Activated B cell treated with CpG ODN at 0.5 μM for 24 hours (primary cell): ENCODE measurements around the gene GALNT9. TPM values are rescaled to one million over a fixed set of nuclear protein-coding genes. Genes with fewer than 3 reads are reported as not detected.
"Not testable (repeated sequence)": the region's sequence is repeated elsewhere in the genome, so short reads cannot be mapped to it uniquely, and the experiment has no call there.

Experiments
- ATAC-seq: fragments of 200-7000 bp; cut with Tn5 transposase; one replicate; pipeline ENCODE4 v1.10.0; 2021; ENCODE audit warnings: low read depth, mild to moderate bottlenecking, moderate library complexity
- CTCF ChIA-PET: fragments of 350-600 bp; sonication (Branson Sonifier 250); formaldehyde crosslinking; loops from one replicate; lab custom pipeline; 2021; ENCODE audit warnings: antibody characterized with exemption; lab: Charles Lee
- POLR2A ChIA-PET: fragments of 350-600 bp; sonication (Branson Sonifier 250); formaldehyde crosslinking; loops from one replicate; lab custom pipeline; 2021; ENCODE audit warnings: antibody characterized with exemption; lab: Charles Lee
- DNase-seq: peaks from one replicate; pipeline ENCODE4 v3.0.0; 2022
- H3K27ac Mint-ChIP-seq: one replicate; pipeline ENCODE4 v1.8.0; 2020; ENCODE audit warnings: mixed read lengths
- H3K27me3 Mint-ChIP-seq: one replicate; pipeline ENCODE4 v1.8.0; 2021; ENCODE audit warnings: mixed read lengths
- H3K36me3 Mint-ChIP-seq: one replicate; pipeline ENCODE4 v1.8.0; 2021; ENCODE audit warnings: low read depth, mixed read lengths
- H3K4me1 Mint-ChIP-seq: one replicate; pipeline ENCODE4 v1.8.0; 2021; ENCODE audit warnings: mixed read lengths
- H3K4me3 Mint-ChIP-seq: one replicate; pipeline ENCODE4 v1.8.0; 2020; ENCODE audit warnings: mild to moderate bottlenecking, mixed read lengths
- H3K9me3 Mint-ChIP-seq: one replicate; pipeline ENCODE4 v1.8.0; 2020; ENCODE audit warnings: mixed read lengths
- CTCF ChIP-seq: fragments of 200-600 bp; IDR thresholded peaks from one replicate; pipeline ENCODE4 v1.8.0; 2022; ENCODE audit warnings: antibody characterized with exemption, mild to moderate bottlenecking
- intact Hi-C: fragments of 100-400 bp; cut with micrococcal nuclease; formaldehyde crosslinking; loops from one replicate; pipeline ENCODE4 v1.15.1; 2024
- total RNA-seq: library from RNA; stranded (reverse); gene quantifications from 2 replicates; pipeline ENCODE4 v1.2.3, GENCODE V29; 2022

The GALNT9 gene
- total RNA-seq, 1 donor from 2014 or later, result not detected

GRCh38 chr12:132255642-132256041, 73.7 kb downstream of the GALNT9 start:
- ChIA-PET CTCF (no interaction called here), POLR2A (no interaction called here)
- no peaks in the 10 kb centered on the region for H3K27me3 Mint-ChIP-seq
- ATAC-seq (no peak), DNase-seq (no peak)
- no peaks in the 10 kb centered on the region for H3K4me1 Mint-ChIP-seq
- no peak overlapping the region for H3K27ac Mint-ChIP-seq
- H3K36me3 Mint-ChIP-seq, result no peaks in the 10 kb centered on the region
- no peak overlapping the region for H3K4me3 Mint-ChIP-seq
- H3K9me3 Mint-ChIP-seq, result no peaks in the 10 kb centered on the region
- intact Hi-C loops, result no loop called here
- TF ChIP-seq CTCF, result no peak

GRCh38 chr12:132253698-132254480, 75.5 kb downstream of the GALNT9 start:
- Mint-ChIP-seq H3K27ac (no peak overlapping the region), H3K36me3 (no peaks in the 10 kb centered on the region), H3K4me1 (no peaks in the 10 kb centered on the region), H3K27me3 (peaks cover 3% of the 10 kb centered on the region), H3K4me3 (no peak overlapping the region), H3K9me3 (no peaks in the 10 kb centered on the region)
- DNase-seq, result no peak
- ChIA-PET CTCF (no interaction called here), POLR2A (no interaction called here)
- intact Hi-C loops, result no loop called here
- ATAC-seq, result no peak
- no peak for TF ChIP-seq CTCF

GRCh38 chr12:132252981-132253380, 76.4 kb downstream of the GALNT9 start:
- DNase-seq, H3K9me3 Mint-ChIP-seq, H3K4me1 Mint-ChIP-seq, CTCF ChIA-PET, H3K36me3 Mint-ChIP-seq, H3K27ac Mint-ChIP-seq, ATAC-seq, H3K27me3 Mint-ChIP-seq, H3K4me3 Mint-ChIP-seq, intact Hi-C loops, POLR2A ChIA-PET: not testable (repeated sequence)

- no peaks in the 10 kb centered on the region for H3K9me3 Mint-ChIP-seq
- no peaks in the 10 kb centered on the region for H3K36me3 Mint-ChIP-seq
- intact Hi-C loops, result no loop called here
- no peak overlapping the region for H3K4me3 Mint-ChIP-seq
- ChIA-PET POLR2A (no interaction called here), CTCF (no interaction called here)
- no peak overlapping the region for H3K27ac Mint-ChIP-seq
- ATAC-seq, result no peak
- peaks cover 8% of the 10 kb centered on the region for H3K27me3 Mint-ChIP-seq
- no peaks in the 10 kb centered on the region for H3K4me1 Mint-ChIP-seq
- no peak for TF ChIP-seq CTCF
- no peak for DNase-seq
Observed at GRCh38 chr12:132251741-132252490, 77.5 kb downstream of the GALNT9 start.

GRCh38 chr12:132251310-132251709, 78.1 kb downstream of the GALNT9 start:
- ChIA-PET POLR2A (no interaction called here), CTCF (no interaction called here)
- no peak for ATAC-seq
- Mint-ChIP-seq H3K27ac (no peak overlapping the region), H3K36me3 (no peaks in the 10 kb centered on the region), H3K4me1 (no peaks in the 10 kb centered on the region), H3K9me3 (no peaks in the 10 kb centered on the region), H3K27me3 (peaks cover 8% of the 10 kb centered on the region), H3K4me3 (no peak overlapping the region)
- intact Hi-C loops, result no loop called here
- no peak for DNase-seq
- no peak for TF ChIP-seq CTCF
